ENCODE data around the gene TRERF1.

The TRERF1 gene

GRCh38 chr6:42374018-42374669 lies 77.6 kb downstream of the TRERF1 start:
- Histone ChIP-seq H3K27me3 (ENCODE audit: control insufficient read depth in 1 of 2, insufficient read depth in 2 of 2, low read length in 2 of 2) (no peaks in the 10 kb centered on the region), H3K9me3 (ENCODE audit: low read length) (no peaks in the 10 kb centered on the region), H3K36me3 (ENCODE audit: insufficient read depth, low read length) (no peaks in the 10 kb centered on the region), H3K4me1 (ENCODE audit: insufficient read depth, low read length) (no peaks in the 10 kb centered on the region), H3K4me3 (ENCODE audit: low read depth in 1 of 2, low read length in 2 of 2) (no peak overlapping the region), H3K9ac (ENCODE audit: low read length) (no peak overlapping the region), H3K27ac (ENCODE audit: low read depth, low read length) (no peak overlapping the region)

GRCh38 chr6:42372699-42373098 lies 79.0 kb downstream of the TRERF1 start:
- no peaks in the 10 kb centered on the region for H3K36me3 ChIP-seq (ENCODE audit: insufficient read depth, low read length)
- H3K27me3 ChIP-seq (ENCODE audit: control insufficient read depth in 1 of 2, insufficient read depth in 2 of 2, low read length in 2 of 2): no peaks in the 10 kb centered on the region
- no peak overlapping the region for H3K27ac ChIP-seq (ENCODE audit: low read depth, low read length)
- H3K4me1 ChIP-seq (ENCODE audit: insufficient read depth, low read length): no peaks in the 10 kb centered on the region
- no peak overlapping the region for H3K9ac ChIP-seq (ENCODE audit: low read length)
- H3K4me3 ChIP-seq (ENCODE audit: low read depth in 1 of 2, low read length in 2 of 2): no peak overlapping the region
- H3K9me3 ChIP-seq (ENCODE audit: low read length): no peaks in the 10 kb centered on the region

- Histone ChIP-seq H3K4me1 (ENCODE audit: insufficient read depth, low read length) (no peaks in the 10 kb centered on the region), H3K27me3 (ENCODE audit: control insufficient read depth in 1 of 2, insufficient read depth in 2 of 2, low read length in 2 of 2) (no peaks in the 10 kb centered on the region)
These were observed 81.3 kb downstream of the TRERF1 start for GRCh38 chr6:42370323-42370985.

GRCh38 chr6:42369568-42369967 lies 82.2 kb downstream of the TRERF1 start:
- Histone ChIP-seq H3K27me3 (ENCODE audit: control insufficient read depth in 1 of 2, insufficient read depth in 2 of 2, low read length in 2 of 2) (no peaks in the 10 kb centered on the region), H3K4me3 (ENCODE audit: low read depth in 1 of 2, low read length in 2 of 2) (no peak overlapping the region), H3K9ac (ENCODE audit: low read length) (no peak overlapping the region), H3K36me3 (ENCODE audit: insufficient read depth, low read length) (no peaks in the 10 kb centered on the region), H3K9me3 (ENCODE audit: low read length) (no peaks in the 10 kb centered on the region), H3K4me1 (ENCODE audit: insufficient read depth, low read length) (no peaks in the 10 kb centered on the region), H3K27ac (ENCODE audit: low read depth, low read length) (no peak overlapping the region)

More at GRCh38 chr6:42370323-42370985, 81.3 kb downstream of the TRERF1 start:
- no peak overlapping the region for H3K27ac ChIP-seq (ENCODE audit: low read depth, low read length)
- no peak overlapping the region for H3K9ac ChIP-seq (ENCODE audit: low read length)
- H3K9me3 ChIP-seq (ENCODE audit: low read length): no peaks in the 10 kb centered on the region
- H3K4me3 ChIP-seq (ENCODE audit: low read depth in 1 of 2, low read length in 2 of 2): no peak overlapping the region
- no peaks in the 10 kb centered on the region for H3K36me3 ChIP-seq (ENCODE audit: insufficient read depth, low read length)

- no peak overlapping the region for H3K27ac ChIP-seq (ENCODE audit: low read depth, low read length)
- no peaks in the 10 kb centered on the region for H3K9me3 ChIP-seq (ENCODE audit: low read length)
- H3K4me3 ChIP-seq (ENCODE audit: low read depth in 1 of 2, low read length in 2 of 2): no peak overlapping the region
- no peaks in the 10 kb centered on the region for H3K27me3 ChIP-seq (ENCODE audit: control insufficient read depth in 1 of 2, insufficient read depth in 2 of 2, low read length in 2 of 2)
- no peaks in the 10 kb centered on the region for H3K36me3 ChIP-seq (ENCODE audit: insufficient read depth, low read length)
- H3K4me1 ChIP-seq (ENCODE audit: insufficient read depth, low read length): no peaks in the 10 kb centered on the region
- no peak overlapping the region for H3K9ac ChIP-seq (ENCODE audit: low read length)
These were observed 83.5 kb downstream of the TRERF1 start for GRCh38 chr6:42368181-42368580.

- H3K27ac ChIP-seq (ENCODE audit: low read depth, low read length): no peak overlapping the region
- no peaks in the 10 kb centered on the region for H3K36me3 ChIP-seq (ENCODE audit: insufficient read depth, low read length)
- no peaks in the 10 kb centered on the region for H3K9me3 ChIP-seq (ENCODE audit: low read length)
- H3K4me1 ChIP-seq (ENCODE audit: insufficient read depth, low read length): no peaks in the 10 kb centered on the region
- H3K27me3 ChIP-seq (ENCODE audit: control insufficient read depth in 1 of 2, insufficient read depth in 2 of 2, low read length in 2 of 2): no peaks in the 10 kb centered on the region
- no peak overlapping the region for H3K4me3 ChIP-seq (ENCODE audit: low read depth in 1 of 2, low read length in 2 of 2)
- H3K9ac ChIP-seq (ENCODE audit: low read length): no peak overlapping the region
These were observed 84.2 kb downstream of the TRERF1 start for GRCh38 chr6:42367353-42368011.

- peaks cover 4% of the 10 kb centered on the region for H3K36me3 ChIP-seq (ENCODE audit: insufficient read depth, low read length)
These were observed 84.8 kb downstream of the TRERF1 start for GRCh38 chr6:42366999-42367352.

GRCh38 chr6:42366011-42366705 lies 85.6 kb downstream of the TRERF1 start:
- Histone ChIP-seq H3K4me3 (ENCODE audit: low read depth in 1 of 2, low read length in 2 of 2) (no peak overlapping the region), H3K9ac (ENCODE audit: low read length) (no peak overlapping the region), H3K9me3 (ENCODE audit: low read length) (no peaks in the 10 kb centered on the region), H3K27me3 (ENCODE audit: control insufficient read depth in 1 of 2, insufficient read depth in 2 of 2, low read length in 2 of 2) (no peaks in the 10 kb centered on the region), H3K4me1 (ENCODE audit: insufficient read depth, low read length) (no peaks in the 10 kb centered on the region), H3K36me3 (ENCODE audit: insufficient read depth, low read length) (peaks cover 6% of the 10 kb centered on the region), H3K27ac (ENCODE audit: low read depth, low read length) (no peak overlapping the region)

More at GRCh38 chr6:42366999-42367352, 84.8 kb downstream of the TRERF1 start:
- H3K4me3 ChIP-seq (ENCODE audit: low read depth in 1 of 2, low read length in 2 of 2): no peak overlapping the region
- no peaks in the 10 kb centered on the region for H3K4me1 ChIP-seq (ENCODE audit: insufficient read depth, low read length)
- no peaks in the 10 kb centered on the region for H3K9me3 ChIP-seq (ENCODE audit: low read length)
- no peaks in the 10 kb centered on the region for H3K27me3 ChIP-seq (ENCODE audit: control insufficient read depth in 1 of 2, insufficient read depth in 2 of 2, low read length in 2 of 2)
- H3K9ac ChIP-seq (ENCODE audit: low read length): no peak overlapping the region
- no peak overlapping the region for H3K27ac ChIP-seq (ENCODE audit: low read depth, low read length)

GRCh38 chr6:42365021-42365420 lies 86.7 kb downstream of the TRERF1 start:
- peaks cover 6% of the 10 kb centered on the region for H3K36me3 ChIP-seq (ENCODE audit: insufficient read depth, low read length)
- no peak overlapping the region for H3K27ac ChIP-seq (ENCODE audit: low read depth, low read length)
- no peak overlapping the region for H3K9ac ChIP-seq (ENCODE audit: low read length)
- no peaks in the 10 kb centered on the region for H3K9me3 ChIP-seq (ENCODE audit: low read length)
- no peak overlapping the region for H3K4me3 ChIP-seq (ENCODE audit: low read depth in 1 of 2, low read length in 2 of 2)
- no peaks in the 10 kb centered on the region for H3K27me3 ChIP-seq (ENCODE audit: control insufficient read depth in 1 of 2, insufficient read depth in 2 of 2, low read length in 2 of 2)
- no peaks in the 10 kb centered on the region for H3K4me1 ChIP-seq (ENCODE audit: insufficient read depth, low read length)

- no peak overlapping the region for H3K9ac ChIP-seq (ENCODE audit: low read length)
- no peak overlapping the region for H3K27ac ChIP-seq (ENCODE audit: low read depth, low read length)
These were observed 87.5 kb downstream of the TRERF1 start for GRCh38 chr6:42363926-42364849.

More at GRCh38 chr6:42363926-42364849, 87.5 kb downstream of the TRERF1 start:
- Histone ChIP-seq H3K4me1 (ENCODE audit: insufficient read depth, low read length) (no peaks in the 10 kb centered on the region), H3K9me3 (ENCODE audit: low read length) (no peaks in the 10 kb centered on the region), H3K36me3 (ENCODE audit: insufficient read depth, low read length) (peaks cover 6% of the 10 kb centered on the region), H3K27me3 (ENCODE audit: control insufficient read depth in 1 of 2, insufficient read depth in 2 of 2, low read length in 2 of 2) (no peaks in the 10 kb centered on the region), H3K4me3 (ENCODE audit: low read depth in 1 of 2, low read length in 2 of 2) (no peak overlapping the region)

All from muscle layer of colon (tissue), 2 donors.